SK-N-SH (cell line): ENCODE data around the gene VCAM1. TPM values are rescaled to one million over a fixed set of nuclear protein-coding genes. Genes with fewer than 3 reads are reported as not detected.

Source experiments
- CTCF ChIA-PET: fragments of 300-600, 350-600 bp; formaldehyde crosslinking; extraction: SDS; loops from one replicate; lab custom pipeline; 2021; lab: Yijun Ruan, JAX
- POLR2A ChIA-PET: fragments of 350-600 bp; sonication (Branson Sonifier 250); formaldehyde crosslinking; extraction: SDS; loops from one replicate; lab custom pipeline; 2020; ENCODE audit warnings: antibody characterized with exemption, inconsistent platforms; lab: Yijun Ruan, JAX
- DNase-seq: peaks from one replicate; pipeline ENCODE4 v3.0.0; 2012
- H2AFZ ChIP-seq: fragments of 200-600 bp; sonication (generic); 2 replicates; pipeline ENCODE4 v1.8.1; 2016; ENCODE audit warnings: antibody characterized with exemption, mild to moderate bottlenecking, low read depth
- H3F3A ChIP-seq: fragments of 200-600 bp; sonication (generic); replicated peaks from 2 replicates; pipeline ENCODE3; 2016; ENCODE audit warnings: antibody characterized with exemption, mild to moderate bottlenecking; ENCODE audit not compliant: insufficient read depth
- H3K27ac ChIP-seq, 2 experiments: fragments of 200-500 bp in 1 of 2; fragments of 200-600 bp in 1 of 2; sonication (Bioruptor generic) in 1 of 2; sonication (generic), shearing (Covaris generic) in 1 of 2; 2 replicates each; pipeline versions ENCODE4 v1.5.1 to v1.6.1; 2014 to 2016; ENCODE audit warnings: low read depth in 2 of 2, inconsistent platforms in 1 of 2, low read length in 1 of 2, mild to moderate bottlenecking in 1 of 2, mixed read lengths in 1 of 2
- H3K27me3 ChIP-seq: fragments of 200-600 bp; sonication (generic), shearing (Covaris generic); 2 replicates; pipeline ENCODE4 v1.6.1; 2016; ENCODE audit warnings: mixed run types; ENCODE audit not compliant: insufficient read depth
- H3K36me3 ChIP-seq, 2 experiments: fragments of 200-500 bp in 1 of 2; fragments of 200-600 bp in 1 of 2; sonication (Bioruptor generic) in 1 of 2; sonication (generic) in 1 of 2; replicated peaks in 1 of 2; 2 replicates each; pipeline versions ENCODE3 to v1.5.1; 2014 to 2016; ENCODE audit warnings: low read length in 1 of 2, mild to moderate bottlenecking in 1 of 2; ENCODE audit not compliant: insufficient read depth in 2 of 2, control insufficient read depth in 1 of 2
- H3K4me1 ChIP-seq, 2 experiments: fragments of 200-500 bp in 1 of 2; fragments of 200-600 bp in 1 of 2; sonication (Bioruptor generic) in 1 of 2; sonication (generic), shearing (Covaris generic) in 1 of 2; 2 replicates each; pipeline versions ENCODE4 v1.5.1 to v1.6.1; 2014 to 2016; ENCODE audit warnings: low read depth in 1 of 2, low read length in 1 of 2, mixed run types in 1 of 2; ENCODE audit not compliant: insufficient read depth in 2 of 2, control insufficient read depth in 1 of 2
- H3K4me2 ChIP-seq: fragments of 200-600 bp; sonication (generic), shearing (Covaris generic); 2 replicates; pipeline ENCODE4 v1.6.1; 2017; ENCODE audit warnings: mixed run types
- H3K4me3 ChIP-seq, 2 experiments: fragments of 200-500 bp in 1 of 2; fragments of 200-600 bp in 1 of 2; sonication (Bioruptor generic) in 1 of 2; sonication (generic), shearing (Covaris generic) in 1 of 2; 2 replicates each; pipeline versions ENCODE4 v1.5.1 to v1.8.1; 2014 to 2016; ENCODE audit warnings: low read depth in 2 of 2, inconsistent platforms in 1 of 2, low read length in 1 of 2, mild to moderate bottlenecking in 1 of 2, mixed read lengths in 1 of 2, moderate library complexity in 1 of 2
- H3K79me2 ChIP-seq: fragments of 200-600 bp; sonication (generic); 2 replicates; pipeline ENCODE4 v1.8.1; 2017; ENCODE audit warnings: mild to moderate bottlenecking; ENCODE audit not compliant: insufficient read depth
- H3K9ac ChIP-seq: fragments of 200-600 bp; sonication (generic); 2 replicates; pipeline ENCODE4 v1.6.1; 2017; ENCODE audit warnings: mixed run types
- H3K9me2 ChIP-seq: fragments of 200-600 bp; sonication (generic); 2 replicates; pipeline ENCODE4 v1.6.1; 2017; ENCODE audit warnings: mixed run types
- H3K9me3 ChIP-seq: fragments of 200-600 bp; sonication (generic); 2 replicates; pipeline ENCODE4 v1.6.1; 2017; ENCODE audit warnings: mixed run types, mild to moderate bottlenecking, moderate library complexity
- H4K20me1 ChIP-seq: fragments of 200-600 bp; sonication (generic); 2 replicates; pipeline ENCODE4 v1.6.1; 2017; ENCODE audit warnings: mild to moderate bottlenecking, mixed run types; ENCODE audit not compliant: insufficient read depth
- ELF1 ChIP-seq: IDR thresholded peaks from 2 replicates; pipeline ENCODE4 v1.4.0; 2012
- EP300 ChIP-seq, 2 experiments: IDR thresholded peaks; 2 replicates each; pipeline versions ENCODE4 v1.4.0 to v1.6.1; 2012; ENCODE audit warnings: borderline replicate concordance in 1 of 2, low read depth in 1 of 2, low read length in 1 of 2
- FOSL2 ChIP-seq: IDR thresholded peaks from 2 replicates; pipeline ENCODE4 v1.4.0; 2012; ENCODE audit warnings: low read depth, mild to moderate bottlenecking, moderate library complexity, borderline replicate concordance
- FOXJ3 ChIP-seq: sonication (generic); formaldehyde crosslinking; IDR thresholded peaks from 2 replicates; pipeline ENCODE4 v1.5.1; 2020; ENCODE audit warnings: mild to moderate bottlenecking, missing genetic modification reagents
- FOXM1 ChIP-seq: IDR thresholded peaks from 2 replicates; pipeline ENCODE4 v1.4.0; 2012; ENCODE audit warnings: low read depth, mild to moderate bottlenecking
- JUND ChIP-seq: IDR thresholded peaks from 2 replicates; pipeline ENCODE4 v1.4.0; 2012
- MEF2A ChIP-seq: IDR thresholded peaks from 2 replicates; pipeline ENCODE4 v1.4.0; 2012; ENCODE audit warnings: low read depth, borderline replicate concordance
- MXI1 ChIP-seq: IDR thresholded peaks from 2 replicates; pipeline ENCODE4 v1.6.1; 2012; ENCODE audit warnings: mild to moderate bottlenecking, low read depth, low read length, improper control_type of control experiment
- NFIC ChIP-seq: IDR thresholded peaks from 2 replicates; pipeline ENCODE4 v1.4.0; 2012; ENCODE audit warnings: borderline replicate concordance
- NRF1 ChIP-seq: IDR thresholded peaks from 2 replicates; pipeline ENCODE4 v1.6.1; 2012; ENCODE audit warnings: low read depth, mild to moderate bottlenecking, low read length
- POLR2AphosphoS5 ChIP-seq: IDR thresholded peaks from 2 replicates; pipeline ENCODE4 v1.6.1; 2012; ENCODE audit warnings: low read depth, low read length
- RXRA ChIP-seq: IDR thresholded peaks from 2 replicates; pipeline ENCODE4 v1.4.0; 2012; ENCODE audit warnings: low read depth, mild to moderate bottlenecking, borderline replicate concordance
- SIN3A ChIP-seq: IDR thresholded peaks from 2 replicates; pipeline ENCODE4 v1.6.1; 2012; ENCODE audit warnings: low read depth, mild to moderate bottlenecking, low read length, moderate library complexity, borderline replicate concordance
- SMC3 ChIP-seq: IDR thresholded peaks from 2 replicates; pipeline ENCODE4 v1.6.1; 2012; ENCODE audit warnings: low read depth, low read length, improper control_type of control experiment
- TAF1 ChIP-seq: IDR thresholded peaks from 2 replicates; pipeline ENCODE4 v1.6.1; 2012; ENCODE audit warnings: low read depth, mild to moderate bottlenecking, low read length, moderate library complexity, borderline replicate concordance
- TCF12 ChIP-seq: IDR thresholded peaks from 2 replicates; pipeline ENCODE4 v1.4.0; 2012
- TEAD4 ChIP-seq: IDR thresholded peaks from 2 replicates; pipeline ENCODE4 v1.4.0; 2012; ENCODE audit warnings: mild to moderate bottlenecking, borderline replicate concordance; ENCODE audit not compliant: insufficient read depth
- YY1 ChIP-seq: IDR thresholded peaks from 2 replicates; pipeline ENCODE4 v1.4.0; 2012; ENCODE audit warnings: low read depth, mild to moderate bottlenecking
- WGBS: methylation state at CpG from one replicate; pipeline ENCODE4 v1.1.6; 2017; ENCODE audit warnings: low lambda C conversion rate; 5-methylcytosine and 5-hydroxymethylcytosine counted together
- polyA plus RNA-seq, 3 experiments: library from polyadenylated mRNA; depleted of rRNA; stranded (reverse); fragments of >200 nt; gene quantifications; 2 replicates each; pipeline ENCODE4 v1.2.3, GENCODE V29; 2012
- TF ChIP-seq, protein P1 (sequence below): IDR thresholded peaks from 2 replicates; pipeline ENCODE4; 2012
- TF ChIP-seq, protein P2 (sequence below): IDR thresholded peaks from 2 replicates; pipeline ENCODE4 v1.4.0; 2012; ENCODE audit warnings: low read depth, borderline replicate concordance
- TF ChIP-seq, protein P3 (sequence below): fragments of 150-350 bp; IDR thresholded peaks from 2 replicates; pipeline ENCODE4 v1.6.1; 2016; ENCODE audit warnings: mild to moderate bottlenecking, low read depth, low read length

VCAM1 gene
- polyA plus RNA-seq, 1 of the 3 experiments (the other 2 are of a cell fraction), result 5.0 TPM

DNA sequence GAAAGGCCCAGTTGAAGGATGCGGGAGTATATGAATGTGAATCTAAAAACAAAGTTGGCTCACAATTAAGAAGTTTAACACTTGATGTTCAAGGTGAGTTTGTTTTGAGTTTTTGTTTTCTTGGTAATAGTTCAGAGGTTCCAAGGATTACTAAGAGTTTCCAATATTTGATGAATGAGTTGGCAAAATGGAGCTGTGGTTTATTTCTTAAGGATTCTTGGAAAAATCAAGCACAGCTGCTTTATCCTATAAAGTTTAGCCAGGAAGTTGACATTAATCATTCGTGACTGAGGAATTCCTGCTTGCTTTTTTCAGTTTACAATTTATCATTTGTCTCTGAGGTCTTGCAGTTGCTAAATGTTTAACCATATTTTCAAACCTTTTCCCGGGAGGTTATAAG, 15.1 kb downstream of the VCAM1 start:
- Histone ChIP-seq H3K79me2 (no peaks in the 10 kb centered on the region), H3K9me3 (no peaks in the 10 kb centered on the region), H3K9me2 (no peaks in the 10 kb centered on the region), H3F3A (peaks cover 19% of the 10 kb centered on the region), H3K27ac (peak overlapping the region; percentile 75 to 78; a peak in 3 of 4 replicates), H3K36me3 (no peaks in the 10 kb centered on the region), H4K20me1 (no peaks in the 10 kb centered on the region), H3K4me3 (no peak overlapping the region), H3K27me3 (no peaks in the 10 kb centered on the region), H2AFZ (no peak overlapping the region), H3K4me1 (peaks cover 0 to 3% of the 10 kb centered on the region in 2 experiments; a peak in 2 of 4 replicates), H3K9ac (no peak overlapping the region), H3K4me2 (no peak overlapping the region)
- CTCF ChIA-PET, result no interaction called here
- POLR2A ChIA-PET, result no interaction called here
- 55% methylated on average over 3 of the region's 3 CpGs for WGBS
- TF ChIP-seq TAF1, result no peak
- no peak for TF ChIP-seq SIN3A
- no peak for TF ChIP-seq YY1
- TF ChIP-seq FOXJ3 (CRISPR knock-in tag), result no peak
- 0 out of 2 replicates have a peak, but pooled peaks have one; percentile 36 for TF ChIP-seq MEF2A
- peak; percentile 63 to 81 for TF ChIP-seq EP300 (IDR thresholded peaks at IDR 0.05; ENCODE audit: borderline replicate concordance in 1 of 2, low read depth in 1 of 2, low read length in 1 of 2)
- TF ChIP-seq MXI1, result no peak
- TF ChIP-seq, protein P1, sequence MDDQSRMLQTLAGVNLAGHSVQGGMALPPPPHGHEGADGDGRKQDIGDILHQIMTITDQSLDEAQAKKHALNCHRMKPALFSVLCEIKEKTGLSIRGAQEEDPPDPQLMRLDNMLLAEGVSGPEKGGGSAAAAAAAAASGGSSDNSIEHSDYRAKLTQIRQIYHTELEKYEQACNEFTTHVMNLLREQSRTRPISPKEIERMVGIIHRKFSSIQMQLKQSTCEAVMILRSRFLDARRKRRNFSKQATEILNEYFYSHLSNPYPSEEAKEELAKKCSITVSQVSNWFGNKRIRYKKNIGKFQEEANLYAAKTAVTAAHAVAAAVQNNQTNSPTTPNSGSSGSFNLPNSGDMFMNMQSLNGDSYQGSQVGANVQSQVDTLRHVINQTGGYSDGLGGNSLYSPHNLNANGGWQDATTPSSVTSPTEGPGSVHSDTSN, result peak; percentile 97
- TF ChIP-seq FOXM1, result 0 out of 2 replicates have a peak, but pooled peaks have one; percentile 36
- TF ChIP-seq, protein P2, sequence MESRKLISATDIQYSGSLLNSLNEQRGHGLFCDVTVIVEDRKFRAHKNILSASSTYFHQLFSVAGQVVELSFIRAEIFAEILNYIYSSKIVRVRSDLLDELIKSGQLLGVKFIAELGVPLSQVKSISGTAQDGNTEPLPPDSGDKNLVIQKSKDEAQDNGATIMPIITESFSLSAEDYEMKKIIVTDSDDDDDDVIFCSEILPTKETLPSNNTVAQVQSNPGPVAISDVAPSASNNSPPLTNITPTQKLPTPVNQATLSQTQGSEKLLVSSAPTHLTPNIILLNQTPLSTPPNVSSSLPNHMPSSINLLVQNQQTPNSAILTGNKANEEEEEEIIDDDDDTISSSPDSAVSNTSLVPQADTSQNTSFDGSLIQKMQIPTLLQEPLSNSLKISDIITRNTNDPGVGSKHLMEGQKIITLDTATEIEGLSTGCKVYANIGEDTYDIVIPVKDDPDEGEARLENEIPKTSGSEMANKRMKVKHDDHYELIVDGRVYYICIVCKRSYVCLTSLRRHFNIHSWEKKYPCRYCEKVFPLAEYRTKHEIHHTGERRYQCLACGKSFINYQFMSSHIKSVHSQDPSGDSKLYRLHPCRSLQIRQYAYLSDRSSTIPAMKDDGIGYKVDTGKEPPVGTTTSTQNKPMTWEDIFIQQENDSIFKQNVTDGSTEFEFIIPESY, result no peak
- TF ChIP-seq RXRA, result peak; percentile 48; the same call in 1 of the 2 replicates
- TF ChIP-seq FOSL2, result peak; percentile 39; the same call in 1 of the 2 replicates
- peak; percentile 67; the same call in 1 of the 2 replicates for TF ChIP-seq NFIC
- TF ChIP-seq TCF12, result peak; percentile 95
- TF ChIP-seq NRF1, result no peak
- no peak for TF ChIP-seq SMC3
- no peak for TF ChIP-seq ELF1
- TF ChIP-seq, protein P3, sequence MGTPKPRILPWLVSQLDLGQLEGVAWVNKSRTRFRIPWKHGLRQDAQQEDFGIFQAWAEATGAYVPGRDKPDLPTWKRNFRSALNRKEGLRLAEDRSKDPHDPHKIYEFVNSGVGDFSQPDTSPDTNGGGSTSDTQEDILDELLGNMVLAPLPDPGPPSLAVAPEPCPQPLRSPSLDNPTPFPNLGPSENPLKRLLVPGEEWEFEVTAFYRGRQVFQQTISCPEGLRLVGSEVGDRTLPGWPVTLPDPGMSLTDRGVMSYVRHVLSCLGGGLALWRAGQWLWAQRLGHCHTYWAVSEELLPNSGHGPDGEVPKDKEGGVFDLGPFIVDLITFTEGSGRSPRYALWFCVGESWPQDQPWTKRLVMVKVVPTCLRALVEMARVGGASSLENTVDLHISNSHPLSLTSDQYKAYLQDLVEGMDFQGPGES, result no peak
- peak; percentile 81 for TF ChIP-seq JUND
- TF ChIP-seq TEAD4, result peak; percentile 82
- peak; percentile 27; the same call in 1 of the 2 replicates for TF ChIP-seq POLR2AphosphoS5
- no peak for DNase-seq
